Activated T-cell treated with anti-CD3 and anti-CD28 coated beads for 24 hours (primary cell): ENCODE data around the gene ENPP6.
"Not testable (repeated sequence)": the region's sequence is repeated elsewhere in the genome, so short reads cannot be mapped to it uniquely, and the experiment has no call there.

ENCODE experiments used
- DNase-seq: peaks from one replicate; pipeline ENCODE4 v3.0.0-alpha.2; 2020; ENCODE audit warnings: low read depth

ENPP6 gene

GRCh38 chr4:184148738-184149637 lies 68.7 kb downstream of the ENPP6 start:
- no peak for DNase-seq

GRCh38 chr4:184147858-184148737 lies 69.6 kb downstream of the ENPP6 start:
- DNase-seq: no peak

- DNase-seq: no peak
Measured at GRCh38 chr4:184146951-184147350, 70.7 kb downstream of the ENPP6 start.

- DNase-seq: no peak
Measured at GRCh38 chr4:184145596-184145995, 72.1 kb downstream of the ENPP6 start.

- DNase-seq: no peak
Measured at GRCh38 chr4:184143770-184144564, 73.7 kb downstream of the ENPP6 start.

GRCh38 chr4:184142121-184143000 lies 75.3 kb downstream of the ENPP6 start:
- no peak for DNase-seq

GRCh38 chr4:184140901-184141300 lies 76.8 kb downstream of the ENPP6 start:
- not testable (repeated sequence) for DNase-seq

- DNase-seq: no peak
Measured at GRCh38 chr4:184136525-184136924, 81.1 kb downstream of the ENPP6 start.

- no peak for DNase-seq
Measured at GRCh38 chr4:184126800-184127199, 90.9 kb downstream of the ENPP6 start.

- no peak for DNase-seq
Measured at GRCh38 chr4:184122631-184123408, 94.9 kb downstream of the ENPP6 start.

GRCh38 chr4:184120549-184121127 lies 97.0 kb downstream of the ENPP6 start:
- DNase-seq: no peak

GRCh38 chr4:184117662-184118199 lies 99.9 kb downstream of the ENPP6 start:
- no peak for DNase-seq

- DNase-seq: no peak
Measured at GRCh38 chr4:184115399-184115798, 102.3 kb downstream of the ENPP6 start.

- DNase-seq: no peak
Measured at GRCh38 chr4:184114431-184114830, 103.2 kb downstream of the ENPP6 start.

- DNase-seq: no peak
Measured at GRCh38 chr4:184112006-184112550, 105.6 kb downstream of the ENPP6 start.

GRCh38 chr4:184111233-184111832 lies 106.3 kb downstream of the ENPP6 start:
- no peak for DNase-seq

- no peak for DNase-seq
Measured at GRCh38 chr4:184110452-184111224, 107.0 kb downstream of the ENPP6 start.

- DNase-seq: no peak
Measured at GRCh38 chr4:184108006-184108501, 109.6 kb downstream of the ENPP6 start.
